ENCODE results near the gene KCNS3.

KCNS3 gene, protein sequence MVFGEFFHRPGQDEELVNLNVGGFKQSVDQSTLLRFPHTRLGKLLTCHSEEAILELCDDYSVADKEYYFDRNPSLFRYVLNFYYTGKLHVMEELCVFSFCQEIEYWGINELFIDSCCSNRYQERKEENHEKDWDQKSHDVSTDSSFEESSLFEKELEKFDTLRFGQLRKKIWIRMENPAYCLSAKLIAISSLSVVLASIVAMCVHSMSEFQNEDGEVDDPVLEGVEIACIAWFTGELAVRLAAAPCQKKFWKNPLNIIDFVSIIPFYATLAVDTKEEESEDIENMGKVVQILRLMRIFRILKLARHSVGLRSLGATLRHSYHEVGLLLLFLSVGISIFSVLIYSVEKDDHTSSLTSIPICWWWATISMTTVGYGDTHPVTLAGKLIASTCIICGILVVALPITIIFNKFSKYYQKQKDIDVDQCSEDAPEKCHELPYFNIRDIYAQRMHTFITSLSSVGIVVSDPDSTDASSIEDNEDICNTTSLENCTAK

DNA sequence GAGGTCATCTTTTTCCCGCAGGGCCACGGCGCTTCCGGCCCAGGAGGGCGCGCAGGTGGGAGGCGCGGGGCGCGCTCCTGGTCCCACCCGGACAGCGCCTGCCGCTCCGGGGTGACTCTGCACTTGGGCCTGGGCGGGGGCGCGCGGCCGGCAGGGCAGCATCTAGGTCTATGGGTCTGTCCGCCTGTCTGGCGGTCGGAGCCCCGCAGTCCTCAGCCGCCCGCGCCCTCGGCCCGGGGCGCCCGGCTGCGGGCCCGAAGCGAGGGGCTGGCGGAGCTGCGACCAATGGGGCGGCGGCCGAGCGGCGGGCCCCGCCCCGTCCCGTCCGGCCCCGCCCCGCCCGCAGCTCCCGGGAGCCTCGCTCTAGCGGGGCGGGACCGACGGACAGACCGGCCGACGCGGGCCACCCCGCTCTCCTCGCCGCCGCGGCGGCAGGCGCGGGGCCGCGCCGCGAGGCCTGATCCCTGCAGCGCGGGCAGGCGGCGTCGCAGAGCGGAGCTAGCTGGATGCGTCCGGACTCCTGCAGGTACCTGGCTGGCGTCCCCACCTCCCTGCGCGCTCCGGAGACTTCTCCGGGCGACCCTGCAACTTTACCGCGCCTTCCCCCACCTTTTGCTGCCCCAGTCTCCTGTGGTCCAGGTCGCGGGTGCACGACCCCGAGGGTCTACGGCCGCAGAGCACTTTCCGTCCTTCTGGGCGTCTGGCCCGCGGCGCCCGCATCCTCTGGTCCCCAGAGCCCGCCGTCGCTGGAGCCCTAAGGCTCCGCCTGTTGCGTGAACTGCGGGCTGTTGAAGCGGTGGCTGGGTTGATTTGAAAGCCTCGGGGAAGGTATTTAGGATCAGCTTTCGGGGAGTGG, at the start of gene KCNS3:
TSS of gene KCNS3 (plus strand) at position 387 of the 856 bp plus-strand sequence. CDS start 52,342 bp downstream, outside the sequence.
- Histone ChIP-seq H3K9me3 (ENCODE audit: control insufficient read depth, insufficient read depth, low read length) (no peaks in the 10 kb centered on the region), H3K4me1 (ENCODE audit: insufficient read depth, low read length) (0 out of 2 replicates have a peak, but pooled peaks cover 2% of the 10 kb centered on the region), H3K9ac (ENCODE audit: low read depth, low read length) (peak within 1 kb of the TSS; percentile 94), H3K36me3 (ENCODE audit: insufficient read depth, low read length) (no peaks in the 10 kb centered on the region)

DNA sequence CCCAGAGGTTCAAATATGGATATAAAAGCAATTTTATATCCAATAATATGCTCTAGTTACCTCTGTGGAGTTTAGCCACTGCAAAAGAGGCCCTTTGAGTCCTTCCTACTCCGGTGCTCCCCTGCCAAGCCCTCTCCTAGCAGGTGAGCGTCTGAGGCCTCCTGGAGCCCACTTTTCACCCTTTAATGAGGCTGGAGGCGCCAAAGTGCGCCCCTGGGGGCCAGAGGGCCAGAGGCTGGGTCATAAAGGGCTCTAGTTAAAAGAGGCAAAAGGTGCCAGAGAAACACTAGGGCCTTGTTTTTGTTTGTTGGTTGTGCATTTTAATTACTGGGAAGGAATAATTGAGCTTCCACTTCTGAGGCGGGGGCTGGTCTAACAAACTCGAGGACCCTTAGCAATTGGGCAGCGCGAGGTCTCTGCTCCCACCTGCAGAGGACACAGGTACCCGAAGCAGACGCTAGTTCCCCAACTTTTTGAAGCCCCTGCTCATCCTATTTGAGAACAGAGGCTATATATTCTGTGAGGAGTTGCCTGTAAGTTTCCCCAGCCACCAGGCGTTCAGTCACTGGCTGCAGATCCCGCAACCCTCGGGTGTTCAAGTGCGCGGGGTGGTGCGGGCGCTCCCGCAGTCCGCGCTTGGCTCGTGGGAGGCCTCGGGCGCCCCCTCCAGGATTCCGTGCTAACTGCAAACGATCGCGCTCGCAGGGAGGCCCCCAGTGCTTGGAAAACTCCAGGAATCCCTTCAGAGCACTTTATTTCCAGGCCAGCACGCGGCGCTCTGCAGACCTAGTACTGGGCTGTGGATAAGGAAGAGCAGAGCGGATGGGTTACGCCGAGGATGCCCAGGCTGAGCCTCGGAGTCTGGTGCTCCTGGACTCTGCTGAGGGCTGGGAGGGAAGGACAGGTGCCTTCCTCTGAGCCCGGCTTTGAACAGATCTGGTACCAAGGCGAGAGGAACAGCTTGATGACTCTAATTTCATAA, 48.1 kb upstream of the KCNS3 start:
- Histone ChIP-seq H3K9me3 (ENCODE audit: control insufficient read depth, insufficient read depth, low read length) (0 out of 2 replicates have a peak, but pooled peaks cover 2% of the 10 kb centered on the region), H3K9ac (ENCODE audit: low read depth, low read length) (peak overlapping the region; percentile 17; the same call in 1 of the 2 replicates), H3K36me3 (ENCODE audit: insufficient read depth, low read length) (no peaks in the 10 kb centered on the region), H3K4me1 (ENCODE audit: insufficient read depth, low read length) (no peaks in the 10 kb centered on the region)

GRCh38 chr2:17835516-17835915, 43.0 kb upstream of the KCNS3 start:
- no peaks in the 10 kb centered on the region for H3K36me3 ChIP-seq (ENCODE audit: insufficient read depth, low read length)

GRCh38 chr2:17839959-17840358, 38.5 kb upstream of the KCNS3 start:
- no peak overlapping the region for H3K9ac ChIP-seq (ENCODE audit: low read depth, low read length)
- H3K36me3 ChIP-seq (ENCODE audit: insufficient read depth, low read length) = no peaks in the 10 kb centered on the region
- H3K9me3 ChIP-seq (ENCODE audit: control insufficient read depth, insufficient read depth, low read length) = no peaks in the 10 kb centered on the region

More at GRCh38 chr2:17835516-17835915, 43.0 kb upstream of the KCNS3 start:
- Histone ChIP-seq H3K4me1 (ENCODE audit: insufficient read depth, low read length) (no peaks in the 10 kb centered on the region), H3K9me3 (ENCODE audit: control insufficient read depth, insufficient read depth, low read length) (no peaks in the 10 kb centered on the region), H3K9ac (ENCODE audit: low read depth, low read length) (no peak overlapping the region)

GRCh38 chr2:17843457-17843856, 35.0 kb upstream of the KCNS3 start:
- Histone ChIP-seq H3K4me1 (ENCODE audit: insufficient read depth, low read length) (no peaks in the 10 kb centered on the region), H3K9me3 (ENCODE audit: control insufficient read depth, insufficient read depth, low read length) (no peaks in the 10 kb centered on the region), H3K36me3 (ENCODE audit: insufficient read depth, low read length) (no peaks in the 10 kb centered on the region), H3K9ac (ENCODE audit: low read depth, low read length) (no peak overlapping the region)

More at GRCh38 chr2:17839959-17840358, 38.5 kb upstream of the KCNS3 start:
- H3K4me1 ChIP-seq (ENCODE audit: insufficient read depth, low read length) = no peaks in the 10 kb centered on the region

GRCh38 chr2:17845806-17846205, 32.7 kb upstream of the KCNS3 start:
- Histone ChIP-seq H3K36me3 (ENCODE audit: insufficient read depth, low read length) (no peaks in the 10 kb centered on the region), H3K9ac (ENCODE audit: low read depth, low read length) (no peak overlapping the region), H3K9me3 (ENCODE audit: control insufficient read depth, insufficient read depth, low read length) (no peaks in the 10 kb centered on the region), H3K4me1 (ENCODE audit: insufficient read depth, low read length) (no peaks in the 10 kb centered on the region)

DNA sequence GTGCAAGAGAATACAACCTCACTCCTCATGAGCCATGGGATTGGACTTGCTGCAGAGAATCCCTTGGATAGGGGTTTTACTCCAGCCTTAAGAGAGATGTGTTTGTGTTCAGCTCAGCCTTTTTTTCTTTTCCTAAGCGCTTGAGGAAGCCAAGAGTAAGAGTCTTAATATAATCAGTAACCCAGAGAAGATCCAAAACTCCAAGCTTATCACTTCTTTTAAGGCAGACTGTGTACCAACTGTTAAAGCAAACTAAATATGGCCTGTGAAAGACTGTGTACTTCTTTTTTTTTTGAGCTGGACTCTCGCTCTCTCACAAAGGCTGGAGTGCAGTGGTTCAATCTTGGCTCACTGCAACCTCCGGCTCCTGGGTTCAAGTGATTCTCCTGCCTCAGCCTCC, 31.8 kb upstream of the KCNS3 start:
- Histone ChIP-seq H3K9me3 (ENCODE audit: control insufficient read depth, insufficient read depth, low read length) (no peaks in the 10 kb centered on the region), H3K36me3 (ENCODE audit: insufficient read depth, low read length) (no peaks in the 10 kb centered on the region), H3K9ac (ENCODE audit: low read depth, low read length) (no peak overlapping the region), H3K4me1 (ENCODE audit: insufficient read depth, low read length) (no peaks in the 10 kb centered on the region)

DNA sequence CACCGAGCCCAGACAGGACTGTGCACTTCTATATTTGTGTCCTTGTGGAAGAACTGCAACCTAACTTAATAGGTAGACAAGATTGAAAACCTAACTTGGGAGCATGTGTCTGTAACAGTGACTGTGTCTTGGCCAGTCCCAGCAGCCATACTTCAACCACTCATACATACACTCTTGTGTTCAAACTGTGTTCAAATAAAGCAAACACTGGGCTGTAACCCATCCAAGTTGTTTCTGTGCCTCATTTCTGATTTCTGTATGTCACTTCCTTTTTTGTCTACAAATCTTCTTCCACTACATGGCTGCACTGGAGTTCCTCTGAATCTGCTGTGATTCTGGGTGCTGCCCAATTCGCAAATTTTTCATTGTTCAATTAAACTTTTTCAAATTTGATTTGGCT, 31.2 kb upstream of the KCNS3 start:
- Histone ChIP-seq H3K9me3 (ENCODE audit: control insufficient read depth, insufficient read depth, low read length) (no peaks in the 10 kb centered on the region), H3K36me3 (ENCODE audit: insufficient read depth, low read length) (no peaks in the 10 kb centered on the region), H3K4me1 (ENCODE audit: insufficient read depth, low read length) (no peaks in the 10 kb centered on the region), H3K9ac (ENCODE audit: low read depth, low read length) (no peak overlapping the region)

- Histone ChIP-seq H3K9me3 (ENCODE audit: control insufficient read depth, insufficient read depth, low read length) (no peaks in the 10 kb centered on the region), H3K36me3 (ENCODE audit: insufficient read depth, low read length) (no peaks in the 10 kb centered on the region), H3K4me1 (ENCODE audit: insufficient read depth, low read length) (no peaks in the 10 kb centered on the region), H3K9ac (ENCODE audit: low read depth, low read length) (no peak overlapping the region)
Observed at GRCh38 chr2:17849275-17849674, 29.2 kb upstream of the KCNS3 start.

- Histone ChIP-seq H3K36me3 (ENCODE audit: insufficient read depth, low read length) (no peaks in the 10 kb centered on the region), H3K9ac (ENCODE audit: low read depth, low read length) (no peak overlapping the region), H3K4me1 (ENCODE audit: insufficient read depth, low read length) (no peaks in the 10 kb centered on the region), H3K9me3 (ENCODE audit: control insufficient read depth, insufficient read depth, low read length) (no peaks in the 10 kb centered on the region)
Observed at GRCh38 chr2:17850151-17850550, 28.3 kb upstream of the KCNS3 start.

DNA sequence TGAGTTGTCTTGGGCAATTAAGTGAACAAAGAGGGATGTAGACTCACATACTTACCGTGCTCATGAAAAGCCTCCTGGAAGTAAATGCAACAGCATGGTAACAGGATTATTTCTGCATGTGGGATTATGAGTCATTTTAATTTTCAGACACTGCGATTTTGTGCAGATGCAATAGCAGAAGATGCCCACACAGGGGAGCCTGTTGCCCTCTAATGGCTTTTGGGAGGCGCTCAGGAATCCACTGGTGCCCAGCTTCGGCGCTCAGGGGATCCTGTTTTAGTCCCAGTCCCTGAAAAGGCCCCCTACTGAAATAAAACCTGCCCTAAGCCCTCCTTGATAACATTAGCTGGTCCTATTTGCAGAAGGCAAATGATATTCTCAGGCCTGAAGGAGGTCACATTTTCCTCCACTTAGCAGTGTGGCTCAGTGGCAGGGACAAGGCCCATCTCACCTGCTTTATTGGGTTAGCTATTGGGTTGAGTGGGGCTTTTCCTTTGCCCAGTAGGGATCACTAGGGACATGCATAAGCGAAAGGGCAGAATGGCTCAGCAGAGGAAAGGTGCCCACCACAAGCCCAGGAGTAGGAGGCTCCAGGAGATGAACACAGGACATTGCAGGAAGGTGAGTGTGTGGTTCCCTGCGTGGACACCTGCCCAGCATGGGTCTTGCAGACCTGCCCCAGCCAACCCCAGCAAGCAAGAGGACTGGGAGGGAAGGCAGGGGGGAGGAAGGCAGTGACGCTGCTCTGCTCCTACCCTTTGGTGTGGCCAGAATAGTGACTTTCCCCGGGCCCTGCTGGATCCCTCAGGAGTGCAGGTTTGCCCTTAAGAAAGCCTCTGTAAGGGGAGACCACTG, 26.5 kb upstream of the KCNS3 start:
- H3K36me3 ChIP-seq (ENCODE audit: insufficient read depth, low read length) = no peaks in the 10 kb centered on the region
- no peak overlapping the region for H3K9ac ChIP-seq (ENCODE audit: low read depth, low read length)
- no peaks in the 10 kb centered on the region for H3K9me3 ChIP-seq (ENCODE audit: control insufficient read depth, insufficient read depth, low read length)
- H3K4me1 ChIP-seq (ENCODE audit: insufficient read depth, low read length) = no peaks in the 10 kb centered on the region

GRCh38 chr2:17853799-17854198, 24.7 kb upstream of the KCNS3 start:
- H3K4me1 ChIP-seq (ENCODE audit: insufficient read depth, low read length) = no peaks in the 10 kb centered on the region
- H3K9ac ChIP-seq (ENCODE audit: low read depth, low read length) = no peak overlapping the region
- H3K9me3 ChIP-seq (ENCODE audit: control insufficient read depth, insufficient read depth, low read length) = no peaks in the 10 kb centered on the region
- no peaks in the 10 kb centered on the region for H3K36me3 ChIP-seq (ENCODE audit: insufficient read depth, low read length)

DNA sequence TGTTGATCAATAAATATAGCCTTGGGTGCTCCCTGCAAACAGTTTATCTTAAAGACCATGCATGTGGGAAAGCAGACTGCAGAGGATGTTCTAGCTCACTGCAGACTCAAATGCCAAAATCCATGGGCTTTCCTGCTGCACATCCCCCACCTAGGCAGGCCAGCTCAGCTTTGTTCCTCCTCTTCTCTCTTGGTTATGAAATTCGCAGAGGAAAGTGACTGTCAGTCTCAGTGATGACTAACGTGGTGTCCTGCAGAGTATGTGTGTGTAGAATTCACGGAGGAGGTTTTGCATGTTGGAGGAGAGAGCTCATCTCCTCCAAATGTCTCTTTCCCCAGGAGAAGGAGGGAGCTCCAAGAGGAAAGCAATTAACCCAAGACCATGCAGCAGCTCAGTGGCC, 21.4 kb upstream of the KCNS3 start:
- no peaks in the 10 kb centered on the region for H3K4me1 ChIP-seq (ENCODE audit: insufficient read depth, low read length)
- H3K36me3 ChIP-seq (ENCODE audit: insufficient read depth, low read length) = no peaks in the 10 kb centered on the region
- H3K9me3 ChIP-seq (ENCODE audit: control insufficient read depth, insufficient read depth, low read length) = no peaks in the 10 kb centered on the region
- H3K9ac ChIP-seq (ENCODE audit: low read depth, low read length) = no peak overlapping the region

Measured in ES-I3 (cell line).